Measurements from ENCODE around the gene TRIM22.
"Not testable (repeated sequence)": the region's sequence is repeated elsewhere in the genome, so short reads cannot be mapped to it uniquely, and the experiment has no call there.

TRIM22 gene

DNA sequence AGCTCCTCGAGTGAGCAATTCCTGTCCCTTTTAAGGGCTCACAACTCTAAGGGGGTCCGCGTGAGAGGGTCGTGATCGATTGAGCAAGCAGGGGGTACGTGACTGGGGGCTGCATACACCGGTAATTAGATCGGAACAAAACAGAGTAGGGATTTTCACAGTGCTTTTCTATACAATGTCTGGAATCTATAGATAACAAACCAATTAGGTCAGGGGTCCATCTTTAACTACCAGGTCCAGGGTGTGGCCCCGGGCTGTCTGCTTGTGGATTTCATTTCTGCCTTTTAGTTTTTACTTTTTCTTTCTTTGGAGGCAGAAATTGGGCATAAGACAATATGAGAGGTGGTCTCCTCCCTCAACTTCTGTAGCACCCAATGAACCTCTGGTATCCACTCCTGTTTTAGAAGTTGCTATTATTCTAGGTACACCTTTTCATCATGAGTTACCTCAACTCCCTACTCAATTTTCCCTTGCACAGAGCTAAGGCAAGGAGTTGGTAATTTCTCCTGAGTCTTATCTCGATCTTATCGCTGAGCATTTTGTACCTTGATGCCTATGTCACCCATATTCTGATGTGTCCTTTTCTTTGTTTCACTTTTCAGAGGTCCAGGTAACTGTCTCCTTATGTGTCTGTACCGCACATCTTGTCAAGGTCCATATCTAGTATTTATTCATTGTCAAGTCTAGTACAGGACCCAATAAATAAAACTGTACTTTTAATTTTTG lies 1.8 kb downstream of the TRIM22 start:
- not testable (repeated sequence) for DNase-seq (ENCODE audit: low read depth)

DNA sequence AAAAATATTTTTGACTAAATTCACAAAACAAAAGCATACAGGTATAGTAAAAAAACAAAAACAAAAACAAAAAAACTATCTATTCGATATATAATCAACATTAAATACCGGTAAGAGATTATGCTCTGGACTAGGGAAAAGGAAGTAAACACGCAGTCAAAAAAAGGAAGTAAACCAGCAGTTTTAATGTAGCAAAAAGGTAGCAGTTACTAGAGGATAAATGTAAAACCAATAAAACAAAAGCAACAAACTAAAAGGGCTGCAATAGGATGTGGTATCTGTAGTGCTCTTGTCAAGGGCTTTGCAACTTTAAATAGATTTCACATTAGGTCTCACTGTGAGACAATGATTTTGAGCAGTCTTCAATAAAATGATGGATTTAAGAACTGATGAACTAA lies 2.4 kb downstream of the TRIM22 start:
- DNase-seq (ENCODE audit: low read depth), result no peak

DNA sequence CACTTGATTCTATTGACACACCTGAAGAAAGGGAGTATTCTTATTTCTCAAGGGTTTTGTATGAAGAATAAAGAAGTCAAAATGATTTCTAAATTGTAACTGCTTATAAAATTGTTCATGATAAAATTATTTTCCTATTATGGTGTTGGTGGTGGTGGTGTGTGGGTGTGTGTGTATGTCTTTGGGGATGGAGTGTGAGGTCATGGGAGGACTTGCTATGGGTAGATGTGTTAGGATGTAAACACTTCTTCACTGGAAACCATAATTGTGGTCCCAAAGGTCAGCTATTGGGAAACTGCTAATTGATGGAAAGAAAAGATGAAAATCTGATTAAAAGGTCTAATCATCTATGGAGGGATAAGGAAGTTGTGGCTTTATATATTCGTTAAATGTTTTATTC lies 5.1 kb downstream of the TRIM22 start:
- no peak for DNase-seq (ENCODE audit: low read depth)

DNA sequence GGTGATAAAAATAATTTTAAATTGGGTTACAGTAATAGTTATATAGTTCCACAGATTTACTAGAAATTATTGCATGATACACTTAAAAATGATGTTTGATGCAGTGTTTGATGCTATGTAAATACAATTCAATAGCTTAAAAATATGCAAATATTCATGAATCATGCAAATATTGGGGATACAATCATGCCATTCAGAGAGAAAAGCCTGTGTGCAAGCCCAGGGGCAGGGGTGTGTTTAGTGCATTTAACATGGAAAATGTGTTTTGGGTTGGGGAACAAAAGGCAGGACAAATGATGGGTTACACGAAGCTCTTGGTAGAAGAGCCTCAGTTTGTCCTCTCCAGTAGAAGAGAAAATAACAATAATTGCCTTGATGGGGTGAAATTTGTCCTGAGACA lies 6.0 kb downstream of the TRIM22 start:
- DNase-seq (ENCODE audit: low read depth), result no peak

DNA sequence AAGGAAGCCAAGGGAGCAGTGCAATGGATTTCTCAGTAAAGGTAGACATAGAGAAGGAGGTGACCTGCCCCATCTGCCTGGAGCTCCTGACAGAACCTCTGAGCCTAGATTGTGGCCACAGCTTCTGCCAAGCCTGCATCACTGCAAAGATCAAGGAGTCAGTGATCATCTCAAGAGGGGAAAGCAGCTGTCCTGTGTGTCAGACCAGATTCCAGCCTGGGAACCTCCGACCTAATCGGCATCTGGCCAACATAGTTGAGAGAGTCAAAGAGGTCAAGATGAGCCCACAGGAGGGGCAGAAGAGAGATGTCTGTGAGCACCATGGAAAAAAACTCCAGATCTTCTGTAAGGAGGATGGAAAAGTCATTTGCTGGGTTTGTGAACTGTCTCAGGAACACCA lies 6.6 kb downstream of the TRIM22 start:
- DNase-seq (ENCODE audit: low read depth), result no peak

DNA sequence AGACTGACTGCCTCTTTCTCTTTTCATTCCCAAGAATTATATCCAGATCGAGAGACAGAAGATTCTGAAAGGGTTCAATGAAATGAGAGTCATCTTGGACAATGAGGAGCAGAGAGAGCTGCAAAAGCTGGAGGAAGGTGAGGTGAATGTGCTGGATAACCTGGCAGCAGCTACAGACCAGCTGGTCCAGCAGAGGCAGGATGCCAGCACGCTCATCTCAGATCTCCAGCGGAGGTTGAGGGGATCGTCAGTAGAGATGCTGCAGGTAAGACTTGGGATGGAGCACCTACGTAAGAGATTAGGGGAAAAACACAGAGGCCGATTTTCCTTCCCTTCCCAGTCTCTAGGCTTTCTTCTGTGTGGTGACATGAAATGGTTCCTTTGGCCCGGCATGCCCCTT lies 8.7 kb downstream of the TRIM22 start:
- no peak for DNase-seq (ENCODE audit: low read depth)

DNA sequence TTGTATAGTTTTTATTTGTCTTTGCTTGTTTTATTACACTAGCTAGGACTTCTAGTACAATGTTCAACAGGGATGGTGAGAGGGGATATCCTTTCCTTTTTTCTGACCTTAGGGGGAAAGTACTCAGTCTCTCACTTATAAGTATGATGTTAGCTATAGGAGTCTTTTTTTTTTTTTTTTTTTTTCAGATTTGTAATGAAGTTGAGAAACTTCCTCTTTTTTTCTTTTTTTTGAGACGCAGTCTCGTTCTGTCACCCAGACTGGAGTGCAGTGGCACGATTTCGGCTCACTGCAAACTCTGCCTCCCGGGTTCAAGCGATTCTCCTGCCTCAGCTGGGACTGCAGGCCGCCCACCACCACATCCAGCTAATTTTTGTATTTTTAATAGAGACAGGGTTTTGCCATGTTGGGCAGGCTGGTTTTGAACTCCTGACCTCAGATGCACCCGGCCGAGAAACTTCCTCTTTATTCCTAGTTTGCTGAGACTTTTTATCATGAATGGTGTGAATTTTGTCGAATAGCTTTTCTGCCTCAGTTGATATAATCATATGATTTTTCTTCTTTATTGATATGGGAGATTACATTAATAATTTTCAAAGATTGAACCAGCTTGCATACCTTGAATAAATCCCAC lies 10.9 kb downstream of the TRIM22 start:
- no peak for DNase-seq (ENCODE audit: low read depth)

DNA sequence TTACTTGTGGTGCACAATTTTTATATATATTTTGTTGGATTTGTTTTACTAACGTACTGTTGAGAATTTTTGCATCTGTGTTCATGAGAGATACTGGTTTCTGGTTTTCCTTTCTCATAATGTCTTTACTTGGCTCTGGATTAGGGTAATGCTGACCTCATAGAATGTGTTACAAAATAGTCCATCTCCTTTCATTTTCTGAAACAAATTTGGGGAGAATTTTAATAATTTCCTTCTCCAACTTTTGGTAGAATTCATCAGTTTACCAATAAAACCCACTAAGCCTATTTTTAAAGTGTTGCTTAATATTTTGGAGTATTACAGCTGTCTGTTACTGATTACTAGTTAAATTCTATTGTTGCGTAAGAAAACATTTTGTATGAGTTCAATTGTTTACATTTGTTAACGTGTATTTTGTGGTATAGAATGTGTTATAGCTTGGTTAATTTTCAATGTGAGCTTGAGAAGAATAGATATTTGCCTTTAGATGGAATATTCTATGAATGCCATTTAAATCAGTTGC lies 11.5 kb downstream of the TRIM22 start:
- DNase-seq (ENCODE audit: low read depth), result no peak

DNA sequence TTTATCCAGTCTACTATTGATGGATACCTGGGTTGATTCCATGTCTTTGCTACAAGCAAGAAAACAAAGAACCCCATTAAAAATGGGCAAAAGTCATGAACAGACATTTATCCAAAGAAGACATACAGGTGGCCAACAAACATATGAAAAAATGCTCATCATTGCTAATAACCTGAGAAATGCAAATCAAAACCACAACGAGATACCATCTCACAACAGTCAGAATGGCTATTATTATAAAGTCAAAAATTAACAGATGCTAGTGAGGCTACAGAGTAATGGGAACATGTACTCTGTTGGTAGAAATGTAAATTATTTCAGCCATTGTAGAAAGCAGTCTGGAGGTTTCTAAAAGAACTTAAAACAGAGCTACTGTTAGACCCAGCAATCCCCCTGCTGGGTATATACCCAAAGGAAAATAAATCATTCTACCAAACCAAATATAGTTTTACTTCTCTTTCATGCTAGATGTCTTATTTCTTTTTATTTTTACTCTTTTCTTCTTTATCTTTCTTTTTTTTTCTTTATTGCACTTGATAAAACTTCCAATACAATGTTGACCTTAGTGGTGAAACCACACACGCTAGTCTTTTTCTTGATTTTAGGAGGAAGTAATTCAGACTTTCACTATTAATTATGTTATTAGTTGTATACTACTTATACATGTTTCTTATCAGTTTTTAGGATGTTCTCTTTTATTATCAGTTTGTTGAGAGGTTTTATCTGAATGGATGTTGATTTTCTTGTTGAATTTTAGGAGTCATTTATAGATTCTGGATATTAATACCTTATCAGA lies 14.3 kb downstream of the TRIM22 start:
- DNase-seq (ENCODE audit: low read depth), result no peak

DNA sequence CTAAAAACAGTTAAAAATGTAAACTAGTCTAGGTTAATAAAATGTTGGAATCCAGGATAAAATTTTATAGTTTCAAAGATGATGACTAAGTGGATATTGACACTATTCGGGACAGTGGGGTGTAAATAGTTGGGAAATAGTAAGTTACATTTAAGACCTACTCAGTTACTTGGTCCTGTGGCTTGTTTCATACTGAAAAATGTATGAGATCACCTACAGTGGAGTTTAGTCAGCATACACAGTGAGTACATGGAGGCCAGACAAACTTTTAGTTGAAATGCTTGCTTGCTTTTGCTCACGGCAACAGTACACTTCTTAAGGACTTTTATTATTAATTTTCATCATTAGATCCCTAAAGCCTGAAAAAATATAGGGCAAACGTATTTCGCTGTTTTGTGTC lies 16.1 kb downstream of the TRIM22 start:
- DNase-seq (ENCODE audit: low read depth), result peak; percentile 14

DNA sequence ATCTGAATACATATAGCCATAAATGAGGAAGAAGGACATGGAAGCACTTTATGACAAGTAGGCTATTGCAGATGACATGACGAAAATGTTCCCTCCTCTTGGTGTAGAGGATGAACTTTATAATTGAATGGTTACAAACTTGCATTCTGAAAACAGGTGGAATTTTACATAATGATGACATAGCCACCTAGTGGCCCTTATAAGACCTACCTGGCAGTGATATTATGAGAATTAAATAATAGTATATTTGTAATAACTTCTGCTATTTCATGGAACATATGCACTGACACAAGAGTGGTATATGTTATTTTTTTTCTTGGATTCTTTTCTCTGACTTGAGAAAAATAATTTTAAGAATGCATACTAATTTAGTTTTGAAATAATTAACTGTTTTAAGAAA lies 22.9 kb downstream of the TRIM22 start:
- DNase-seq (ENCODE audit: low read depth), result no peak

DNA sequence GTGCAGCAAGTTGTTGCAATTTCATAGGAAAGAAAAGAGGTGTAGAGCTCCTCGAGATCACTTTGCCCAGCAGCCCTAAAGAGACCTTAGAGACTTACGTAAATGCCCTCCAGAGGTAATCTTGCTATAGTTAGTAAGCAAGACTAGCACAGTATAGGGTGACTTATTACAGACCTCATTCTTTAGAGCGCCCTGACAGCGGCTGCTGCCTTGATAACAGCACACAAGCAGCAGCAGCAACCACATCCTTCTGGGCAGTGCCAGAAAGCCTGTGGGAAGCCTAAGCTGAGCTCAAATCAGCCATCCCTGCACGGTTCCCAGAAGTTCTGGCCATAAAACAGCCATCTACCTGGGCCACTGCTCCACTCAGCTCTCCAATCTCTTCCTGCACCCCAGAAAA lies 24.1 kb downstream of the TRIM22 start:
- DNase-seq (ENCODE audit: low read depth), result no peak

DNA sequence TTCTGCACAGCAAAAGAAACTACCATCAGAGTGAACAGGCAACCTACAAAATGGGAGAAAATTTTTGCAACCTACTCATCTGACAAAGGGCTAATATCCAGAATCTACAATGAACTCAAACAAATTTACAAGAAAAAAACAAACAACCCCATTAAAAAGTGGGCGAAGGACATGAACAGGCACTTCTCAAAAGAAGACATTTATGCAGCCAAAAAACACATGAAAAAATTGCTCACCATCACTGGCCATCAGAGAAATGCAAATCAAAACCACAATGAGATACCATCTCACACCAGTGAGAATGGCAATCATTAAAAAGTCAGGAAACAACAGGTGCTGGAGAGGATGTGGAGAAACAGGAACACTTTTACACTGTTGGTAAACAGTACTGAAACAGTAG lies 26.9 kb downstream of the TRIM22 start:
- not testable (repeated sequence) for DNase-seq (ENCODE audit: low read depth)

DNA sequence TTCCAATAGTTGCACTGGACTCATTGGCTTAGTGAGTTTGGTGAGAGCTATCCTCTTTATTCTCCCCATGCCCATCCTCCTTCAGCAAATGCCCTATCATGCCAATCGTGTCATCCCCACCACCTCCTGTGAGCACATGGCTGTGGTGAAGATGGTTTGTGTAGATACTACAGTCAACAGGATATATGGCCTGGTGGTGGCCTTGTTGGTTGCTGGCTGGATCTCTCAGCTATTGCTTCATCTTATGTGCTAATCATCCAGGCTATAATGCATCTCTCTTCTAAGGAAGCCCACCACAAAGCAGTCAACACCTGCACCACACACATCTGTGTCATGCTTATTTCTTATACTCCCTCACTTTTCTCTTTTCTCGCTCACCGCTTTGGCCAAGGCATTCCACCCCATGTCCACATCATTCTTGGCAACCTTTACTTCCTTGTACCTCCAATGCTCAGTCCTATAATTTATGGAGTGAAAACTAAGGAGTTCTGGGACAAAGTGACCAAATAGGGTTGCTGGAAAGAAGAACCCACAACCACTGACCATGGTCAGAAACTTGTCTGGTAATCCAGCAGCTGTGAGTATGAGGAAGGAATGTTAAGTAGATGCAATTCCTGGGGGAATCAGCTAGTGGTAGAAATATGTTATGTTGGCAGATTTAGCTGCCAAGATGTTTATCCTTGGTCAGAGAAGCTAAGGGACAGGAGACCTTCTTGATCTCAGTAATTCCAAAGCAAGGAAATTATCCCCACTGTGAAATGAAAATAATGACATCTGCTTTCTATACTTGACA lies 30.3 kb downstream of the TRIM22 start:
- DNase-seq (ENCODE audit: low read depth), result no peak

DNA sequence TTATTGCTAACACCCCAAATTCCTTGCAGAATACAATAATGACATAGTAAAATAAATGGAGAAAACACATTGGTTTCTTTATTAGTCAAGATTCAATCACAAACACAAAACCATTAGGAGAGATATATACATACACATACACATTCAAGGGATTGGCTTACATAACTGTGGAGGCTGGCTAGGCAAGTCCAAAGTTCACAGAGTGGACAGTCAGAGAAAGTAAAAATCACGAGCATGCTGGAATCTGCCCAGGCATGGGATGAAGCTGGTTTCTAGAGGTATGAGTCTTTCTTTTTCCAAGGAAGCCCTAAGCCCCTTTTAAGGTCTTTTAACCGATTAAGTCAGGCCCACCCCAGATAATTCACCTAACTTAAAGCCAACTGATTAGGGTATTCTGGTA lies 33.0 kb downstream of the TRIM22 start:
- DNase-seq (ENCODE audit: low read depth), result no peak

DNA sequence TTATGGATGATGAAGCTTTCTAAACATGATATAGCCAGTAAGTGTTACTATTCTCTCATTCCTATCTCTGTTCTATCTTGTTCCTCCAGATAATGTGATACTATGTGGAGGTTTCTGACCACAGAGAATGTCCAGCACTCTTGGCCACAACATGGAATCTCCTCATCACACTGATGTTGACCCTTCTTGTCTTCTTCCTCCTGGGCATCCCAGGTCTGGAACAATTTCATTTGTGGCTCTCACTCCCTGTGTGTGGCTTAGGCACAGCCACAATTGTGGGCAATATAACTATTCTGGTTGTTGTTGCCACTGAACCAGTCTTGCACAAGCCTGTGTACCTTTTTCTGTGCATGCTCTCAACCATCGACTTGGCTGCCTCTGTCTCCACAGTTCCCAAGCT lies 36.8 kb downstream of the TRIM22 start:
- no peak for DNase-seq (ENCODE audit: low read depth)

DNA sequence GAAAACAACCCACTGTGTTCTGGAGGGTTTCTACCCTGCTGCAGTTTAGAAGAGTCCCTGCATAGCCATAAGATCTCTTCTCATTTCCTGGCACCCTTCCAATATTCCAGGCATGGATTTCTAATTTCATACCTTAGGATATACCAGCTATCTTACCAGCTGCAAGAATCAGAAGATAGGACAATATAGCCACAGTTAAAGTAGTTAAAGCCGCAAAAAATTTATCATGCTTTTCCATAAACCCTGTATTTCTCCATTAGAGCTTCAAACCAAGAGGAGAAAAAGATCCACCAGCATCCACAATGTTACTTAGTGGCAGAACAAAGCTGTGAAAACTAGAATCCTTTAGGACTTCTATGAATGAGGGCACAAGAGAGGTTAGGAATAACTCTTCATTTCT lies 38.1 kb downstream of the TRIM22 start:
- DNase-seq (ENCODE audit: low read depth), result no peak

DNA sequence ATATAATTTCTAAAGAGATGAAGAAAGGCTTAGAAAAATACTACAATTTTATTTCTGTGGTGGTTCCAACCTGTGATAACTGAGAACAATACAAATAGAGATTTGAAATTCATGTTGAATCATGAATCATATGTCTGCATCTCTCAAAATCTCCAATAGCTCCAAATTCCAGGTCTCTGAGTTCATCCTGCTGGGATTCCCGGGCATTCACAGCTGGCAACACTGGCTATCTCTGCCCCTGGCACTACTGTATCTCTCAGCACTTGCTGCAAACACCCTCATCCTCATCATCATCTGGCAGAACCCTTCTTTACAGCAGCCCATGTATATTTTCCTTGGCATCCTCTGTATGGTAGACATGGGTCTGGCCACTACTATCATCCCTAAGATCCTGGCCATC lies 46.8 kb downstream of the TRIM22 start, which contains the start of gene OR56B1:
Gene OR56B1, plus strand, starts transcription at position 53 of the 400 bp plus-strand sequence. Its CDS starts 69 bp downstream, at position 122.
- DNase-seq (ENCODE audit: low read depth), result no peak

DNA sequence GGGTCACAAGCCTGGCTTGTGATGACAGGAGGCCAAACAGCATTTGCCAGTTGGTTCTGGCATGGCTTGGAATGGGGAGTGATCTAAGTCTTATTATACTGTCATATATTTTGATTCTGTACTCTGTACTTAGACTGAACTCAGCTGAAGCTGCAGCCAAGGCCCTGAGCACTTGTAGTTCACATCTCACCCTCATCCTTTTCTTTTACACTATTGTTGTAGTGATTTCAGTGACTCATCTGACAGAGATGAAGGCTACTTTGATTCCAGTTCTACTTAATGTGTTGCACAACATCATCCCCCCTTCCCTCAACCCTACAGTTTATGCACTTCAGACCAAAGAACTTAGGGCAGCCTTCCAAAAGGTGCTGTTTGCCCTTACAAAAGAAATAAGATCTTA lies 47.5 kb downstream of the TRIM22 start:
- DNase-seq (ENCODE audit: low read depth), result no peak

DNA sequence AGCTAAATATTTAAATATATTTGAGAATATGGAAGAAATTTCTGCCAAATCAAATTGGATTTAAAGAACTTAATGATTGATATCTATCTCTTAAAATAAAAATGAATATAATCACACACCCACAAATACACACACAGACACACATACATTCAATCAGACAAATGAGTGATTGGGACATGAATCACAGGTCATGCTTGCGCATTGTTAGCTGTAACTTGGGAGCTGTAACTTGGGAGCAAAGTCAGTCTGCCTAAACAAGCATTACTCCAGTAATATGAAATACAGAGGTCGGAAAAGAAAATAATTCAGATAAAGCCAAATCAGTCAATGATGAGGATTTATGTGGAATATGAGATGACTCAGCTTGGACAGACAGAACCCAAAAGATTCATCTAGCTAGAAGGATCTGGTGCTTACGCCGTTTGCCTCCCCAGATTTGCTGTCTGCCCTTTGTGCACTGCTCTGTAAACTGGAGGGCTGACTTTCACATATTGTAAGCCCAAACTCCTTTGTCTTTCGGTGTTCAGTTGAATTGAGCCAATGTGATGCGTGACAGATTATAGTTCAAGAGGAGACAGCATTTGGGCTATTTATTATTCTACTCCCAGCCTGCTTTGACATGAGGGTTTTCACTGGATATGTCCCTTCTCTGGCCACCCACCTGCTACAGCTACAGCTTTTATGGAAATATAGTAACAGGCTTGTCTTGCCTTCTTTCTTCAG lies 48.2 kb downstream of the TRIM22 start:
- DNase-seq (ENCODE audit: low read depth), result no peak

DNA sequence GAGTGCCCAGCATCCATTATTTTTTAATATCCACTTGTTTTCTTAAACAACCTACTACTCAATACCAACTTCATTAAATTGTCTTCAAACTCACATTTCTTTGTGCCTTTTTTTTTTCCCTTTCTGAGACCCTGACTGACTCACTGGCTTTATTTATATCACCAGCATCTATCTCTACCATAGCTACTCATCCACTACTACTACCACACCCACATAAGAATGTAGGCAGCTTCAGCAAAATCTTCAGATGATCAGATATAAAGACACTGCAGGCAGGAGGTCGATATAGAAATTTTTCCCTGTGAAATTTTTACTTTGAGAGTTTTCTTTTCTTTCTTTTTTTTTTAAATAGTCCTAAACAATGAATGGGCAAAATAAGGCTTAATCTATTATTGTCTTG lies 48.8 kb downstream of the TRIM22 start:
- no peak for DNase-seq (ENCODE audit: low read depth)

Data from HS-5 (cell line).